Hematopoietic multipotent progenitor cell treated with erythropoietin and hydrocortisone succinate and interleukin-3 and kit ligand, for 6 days (in vitro differentiated cells): ENCODE measurements around the gene ATP1A1.

Experiments used
- DNase-seq: peaks from one replicate; pipeline ENCODE4 v3.0.0-alpha.2; 2015

ATP1A1 gene

DNA sequence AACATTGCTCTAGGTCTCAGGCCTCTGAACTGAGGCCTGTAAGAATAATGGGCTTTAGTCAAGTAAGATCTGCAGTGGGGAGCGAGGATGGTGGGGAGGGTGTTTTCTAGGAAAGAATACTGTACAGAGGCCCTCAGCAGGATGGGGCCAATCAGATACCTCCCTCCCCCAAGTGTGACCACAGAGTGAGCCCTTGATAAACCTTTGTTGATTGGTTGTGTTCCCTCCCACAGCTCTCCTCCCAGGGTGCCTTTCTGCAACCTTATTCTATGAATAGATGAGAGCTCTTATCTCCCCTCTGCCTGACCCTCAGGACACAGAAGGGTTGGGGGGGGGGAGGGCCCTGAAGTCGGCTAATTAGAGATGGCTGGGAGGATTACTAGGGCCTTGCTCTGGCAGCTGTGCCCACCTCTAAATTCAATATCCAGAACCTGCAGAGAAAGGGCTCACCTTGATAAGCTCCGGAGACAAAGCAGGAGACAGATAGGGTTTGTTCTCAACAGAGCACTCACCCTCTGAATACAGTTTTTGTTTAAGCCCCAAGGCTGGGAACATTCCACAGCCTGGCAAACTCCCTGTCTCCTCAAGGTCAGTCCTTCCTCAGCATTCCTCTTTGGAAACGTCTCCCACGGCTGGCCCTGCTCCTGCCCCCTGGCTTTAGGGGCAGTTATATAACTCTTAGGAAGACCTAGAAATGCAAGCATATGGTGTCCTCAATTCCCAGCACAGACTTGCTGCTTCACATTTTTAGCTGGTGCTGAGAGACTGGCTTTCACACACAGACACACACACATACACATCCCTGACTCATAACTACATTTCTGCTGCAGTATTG, 42.9 kb downstream of the ATP1A1 start:
- peak; percentile 98 for DNase-seq

DNA sequence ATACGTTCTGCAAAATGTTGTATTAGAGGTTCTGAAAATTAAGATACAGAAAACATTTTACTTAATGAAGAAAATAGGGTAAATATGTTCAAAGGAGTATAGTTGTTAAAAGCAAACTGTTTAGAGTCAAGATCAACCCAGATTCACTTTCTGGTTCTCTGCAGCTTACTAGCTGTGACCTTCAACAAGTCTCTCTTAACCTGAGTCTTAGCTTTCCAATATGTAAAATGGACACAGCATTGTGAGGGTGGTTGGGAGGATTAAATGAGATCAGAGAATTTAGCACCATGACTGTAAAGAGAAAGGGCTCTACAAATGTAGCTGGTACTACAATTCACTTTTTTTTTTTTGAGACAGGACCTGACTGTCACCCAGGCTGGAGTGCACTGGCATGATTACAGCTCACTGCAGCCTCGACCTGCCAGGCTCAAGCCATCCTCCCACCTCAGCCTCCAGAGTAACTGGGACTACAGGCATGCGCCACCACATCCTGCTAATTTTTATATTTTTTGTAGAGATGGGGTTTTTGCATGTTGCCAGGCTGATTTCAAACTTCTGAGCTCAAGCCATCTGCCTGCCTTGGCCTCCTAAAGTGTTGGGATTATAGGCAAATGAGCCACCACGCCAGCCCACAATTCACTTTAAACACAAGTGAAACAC, 43.9 kb downstream of the ATP1A1 start:
- DNase-seq = no peak

DNA sequence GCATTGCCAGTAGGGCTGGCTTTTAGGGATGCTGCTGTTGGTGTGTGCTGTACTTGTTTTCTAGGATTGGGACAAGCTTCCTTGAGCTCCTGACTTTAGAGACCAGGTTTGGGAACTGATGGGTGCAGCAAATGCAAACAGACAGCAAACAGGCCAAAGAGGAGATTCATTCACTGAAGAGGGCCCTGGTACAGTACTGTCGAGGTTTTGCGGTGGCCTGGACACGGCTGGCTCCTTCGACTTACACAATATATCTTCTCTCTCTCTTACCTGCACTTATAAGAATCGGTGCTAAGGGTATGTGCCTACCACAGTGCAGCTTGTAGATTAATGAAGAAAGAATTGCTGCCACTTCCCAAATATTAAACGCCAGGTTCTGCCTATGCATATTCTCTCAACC, 44.6 kb downstream of the ATP1A1 start:
- no peak for DNase-seq

DNA sequence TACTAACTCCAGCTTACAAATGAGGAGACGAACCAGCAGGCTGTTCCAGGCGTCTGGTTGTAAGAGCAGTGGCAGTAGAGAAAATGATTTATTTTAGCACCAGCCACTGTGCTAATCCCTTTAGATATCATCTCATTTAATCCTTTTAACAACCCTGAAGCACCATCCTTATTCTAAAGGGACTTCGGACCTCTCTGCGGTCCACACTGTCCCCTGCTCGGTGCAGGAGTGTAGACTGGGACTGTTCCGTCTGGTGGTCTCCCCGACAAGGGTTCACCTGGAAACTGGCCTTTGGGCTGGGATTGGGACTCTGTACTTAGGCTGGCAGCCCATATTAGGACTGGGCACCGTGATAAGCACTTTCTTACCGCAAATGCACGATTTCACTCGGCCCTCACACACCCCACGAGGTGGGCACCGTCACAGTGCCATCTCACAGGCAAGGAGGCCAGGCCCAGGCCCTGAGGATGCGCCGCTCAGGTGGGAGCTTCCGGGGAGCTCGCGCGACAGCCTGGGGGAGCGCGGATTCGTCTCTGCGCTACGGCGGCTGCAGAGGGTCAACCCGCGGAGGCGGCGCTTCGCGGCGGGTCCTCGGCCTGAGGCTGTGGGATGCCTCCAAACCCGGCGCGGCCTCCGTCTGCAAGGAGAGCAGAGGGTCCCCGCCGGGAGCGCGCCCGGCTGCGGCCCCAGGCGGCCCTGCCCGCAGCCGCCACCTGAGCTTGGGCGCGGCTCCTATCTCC, 45.2 kb downstream of the ATP1A1 start:
- peak; percentile 80 for DNase-seq

DNA sequence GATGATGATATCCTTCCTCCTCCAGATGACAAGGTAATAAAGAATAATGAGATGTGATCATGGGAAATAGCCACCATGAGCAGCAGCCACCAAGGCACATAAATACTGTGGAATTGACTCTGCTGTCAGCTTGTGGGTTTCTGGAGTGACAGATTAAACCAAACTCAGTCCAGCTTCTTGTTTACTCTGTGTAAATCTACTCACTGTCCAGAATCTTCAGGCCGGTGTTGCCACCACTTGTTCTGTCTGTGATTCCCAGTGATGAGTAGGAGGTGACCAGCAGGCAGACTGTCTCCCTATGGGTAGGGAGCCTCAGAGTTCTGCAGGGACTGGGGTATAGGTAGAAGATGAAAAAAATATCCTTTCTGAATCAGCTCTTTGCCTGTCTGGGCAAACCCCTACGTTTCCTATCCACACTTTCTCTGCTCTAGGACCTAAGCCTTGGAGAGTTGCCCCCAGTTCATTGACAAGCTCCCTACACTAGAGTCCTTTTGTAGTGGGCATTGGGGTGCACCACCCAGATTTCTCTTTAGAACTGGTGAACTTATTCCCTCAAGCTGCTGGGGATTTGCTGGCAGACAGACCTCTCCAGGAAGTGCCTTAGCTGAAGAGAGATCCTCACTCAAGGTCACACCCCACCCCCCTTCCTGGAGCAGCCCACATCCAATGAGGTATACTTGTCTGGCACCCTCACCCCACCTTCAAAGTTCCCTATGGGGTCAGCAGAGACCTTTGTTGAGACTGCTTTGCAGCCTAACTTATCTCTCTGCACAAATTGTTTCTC, 47.6 kb downstream of the ATP1A1 start:
- DNase-seq = no peak

DNA sequence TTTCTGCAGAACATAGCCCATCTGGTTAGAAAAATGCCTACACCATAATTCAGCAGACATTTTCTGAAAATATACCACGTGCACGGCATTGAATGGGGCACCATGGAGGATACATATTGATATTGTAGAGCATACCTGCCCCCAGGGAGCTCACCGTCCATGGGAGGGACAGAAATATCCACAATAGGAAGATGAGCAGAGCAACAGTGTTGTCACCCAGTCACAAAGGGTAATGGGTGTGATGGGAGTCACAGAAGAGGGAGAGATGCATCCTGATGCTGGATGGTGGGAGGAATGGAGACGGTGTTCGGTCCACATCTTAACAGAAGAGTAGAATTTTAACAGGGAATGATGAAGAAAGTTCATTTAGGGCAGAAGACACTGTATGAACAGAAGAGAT, 51.4 kb downstream of the ATP1A1 start:
- no peak for DNase-seq

DNA sequence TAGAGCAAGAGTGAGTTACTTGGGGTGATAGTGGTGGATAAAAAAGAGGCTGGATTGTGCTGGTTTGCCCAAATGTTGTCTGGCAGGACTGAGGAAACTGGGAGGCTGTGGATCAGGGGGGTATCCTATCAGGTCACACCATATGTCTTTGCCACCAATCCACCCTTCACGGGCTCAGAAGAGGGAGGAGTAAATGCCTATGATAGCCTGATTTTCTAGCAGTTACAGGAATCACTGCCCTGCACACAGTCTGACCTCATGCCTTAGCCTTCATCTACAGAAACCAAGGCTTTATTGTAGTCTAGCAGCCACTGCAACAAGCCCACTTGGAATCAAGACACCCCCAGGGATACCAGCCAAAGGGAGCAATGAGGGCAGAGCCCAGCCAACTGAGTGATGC, 51.8 kb downstream of the ATP1A1 start:
- no peak for DNase-seq

DNA sequence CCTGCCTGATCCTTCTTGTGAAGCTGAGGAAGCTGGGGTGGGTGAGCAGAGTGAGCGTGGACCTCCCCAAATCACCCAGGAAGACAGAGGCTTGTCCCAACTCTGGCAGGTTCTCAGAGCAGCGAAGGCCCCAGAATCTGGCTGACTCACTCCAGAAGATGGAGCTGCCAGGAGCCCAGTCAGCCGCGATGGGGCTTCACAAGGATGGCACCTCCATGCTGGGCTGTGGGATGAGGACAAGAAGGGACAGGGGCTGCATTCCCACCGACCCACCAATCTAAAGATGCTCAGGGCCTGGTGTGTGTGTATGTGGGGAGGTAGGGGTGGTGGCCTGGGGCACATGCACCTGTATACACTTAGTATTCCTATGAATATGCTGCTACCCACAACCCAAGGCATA, 52.9 kb downstream of the ATP1A1 start:
- DNase-seq = no peak

DNA sequence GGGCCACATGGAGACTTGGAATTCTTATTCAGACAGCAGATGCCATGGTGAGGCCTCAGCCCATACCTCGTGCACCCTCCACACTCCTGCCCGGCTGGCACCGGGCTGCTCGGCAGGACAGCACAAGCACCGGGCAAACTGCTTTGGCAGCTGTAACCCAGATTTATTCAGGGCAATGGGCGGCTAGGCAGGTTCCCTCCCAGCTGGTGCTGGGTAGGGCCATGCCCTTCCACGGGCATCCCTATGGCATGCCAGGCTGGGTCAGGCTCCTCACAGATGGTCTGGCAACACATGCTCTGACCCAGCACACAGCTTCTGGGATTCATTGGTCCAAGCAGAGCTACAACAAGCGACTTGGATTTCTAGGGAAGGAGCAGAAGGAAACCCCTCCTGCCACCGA, 53.4 kb downstream of the ATP1A1 start:
- no peak for DNase-seq

DNA sequence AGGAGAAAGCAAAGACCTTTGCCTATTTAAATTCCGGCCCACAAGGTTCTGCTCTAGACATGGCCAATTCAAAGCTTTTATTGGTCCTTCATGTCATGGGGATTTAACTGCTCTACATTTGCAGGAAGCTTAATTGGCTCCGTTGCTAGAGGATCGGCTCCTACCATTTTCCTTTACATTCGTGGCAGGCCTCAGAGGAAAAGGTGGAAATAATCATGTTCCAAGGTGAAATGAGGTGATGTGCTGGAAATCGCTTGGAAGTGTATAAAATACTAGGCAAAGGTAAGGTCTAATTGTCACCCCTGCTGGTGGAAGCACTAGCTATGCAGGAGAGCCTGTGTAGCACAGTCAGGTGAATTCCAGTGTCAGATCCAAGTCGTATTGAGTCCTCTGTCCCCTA, 55.5 kb downstream of the ATP1A1 start:
- DNase-seq = no peak

DNA sequence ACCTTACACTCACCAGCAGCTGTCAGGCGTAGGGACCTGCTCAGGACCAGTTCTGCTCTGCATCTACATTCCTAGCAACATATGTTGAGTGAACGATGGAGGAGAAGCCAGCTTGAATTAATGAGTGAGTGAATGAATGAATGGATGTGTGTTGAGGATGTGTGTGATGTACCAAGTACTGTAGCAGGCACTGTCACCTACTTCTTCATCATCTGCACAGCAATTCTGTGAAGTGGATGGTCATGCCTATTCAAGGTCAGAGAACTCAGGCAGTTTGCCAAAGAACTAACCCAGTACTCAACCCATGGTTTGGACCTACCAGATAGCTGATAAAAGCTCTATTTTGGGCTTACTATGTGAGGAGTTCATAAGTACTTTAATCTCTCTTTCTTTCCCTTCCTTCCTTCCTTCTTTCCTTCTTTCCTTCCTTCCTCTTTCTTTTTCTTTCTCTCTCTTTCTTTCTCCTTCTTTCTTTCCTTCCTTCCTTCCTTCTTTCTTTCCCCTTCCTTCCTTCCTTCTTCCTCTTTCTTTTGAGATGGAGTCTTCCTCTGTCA, 56.9 kb downstream of the ATP1A1 start:
- DNase-seq = peak; percentile 24

DNA sequence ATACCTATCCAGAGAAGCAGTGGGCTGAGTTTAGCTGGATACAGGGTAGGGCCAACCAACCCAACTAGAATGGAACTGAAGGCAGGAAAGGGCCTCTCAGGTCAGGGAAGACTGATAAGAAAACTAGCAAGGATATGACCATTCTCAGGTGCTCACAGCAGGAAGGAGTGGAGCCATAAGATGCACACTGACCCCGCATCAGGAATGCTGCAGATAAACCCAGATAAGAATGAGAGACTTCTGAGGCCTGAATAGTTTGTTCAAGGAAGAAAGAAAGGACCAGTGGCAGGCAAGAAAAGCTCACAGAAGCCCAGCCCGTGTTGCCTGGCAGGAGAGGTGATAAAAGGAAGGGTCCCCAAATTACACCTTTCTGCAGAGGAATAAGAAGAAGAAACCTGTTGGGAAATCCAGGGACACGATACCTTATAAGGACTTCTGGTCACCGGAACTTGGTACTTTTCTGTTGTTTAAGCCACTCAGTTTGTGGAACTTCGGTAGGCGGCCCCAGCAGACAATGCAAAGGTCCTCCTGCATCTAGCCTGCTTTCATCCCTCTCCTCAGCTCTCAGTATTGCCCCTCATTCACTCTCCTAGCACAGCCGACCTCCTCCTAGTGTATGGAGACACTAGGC, 58.9 kb downstream of the ATP1A1 start:
- DNase-seq = no peak

DNA sequence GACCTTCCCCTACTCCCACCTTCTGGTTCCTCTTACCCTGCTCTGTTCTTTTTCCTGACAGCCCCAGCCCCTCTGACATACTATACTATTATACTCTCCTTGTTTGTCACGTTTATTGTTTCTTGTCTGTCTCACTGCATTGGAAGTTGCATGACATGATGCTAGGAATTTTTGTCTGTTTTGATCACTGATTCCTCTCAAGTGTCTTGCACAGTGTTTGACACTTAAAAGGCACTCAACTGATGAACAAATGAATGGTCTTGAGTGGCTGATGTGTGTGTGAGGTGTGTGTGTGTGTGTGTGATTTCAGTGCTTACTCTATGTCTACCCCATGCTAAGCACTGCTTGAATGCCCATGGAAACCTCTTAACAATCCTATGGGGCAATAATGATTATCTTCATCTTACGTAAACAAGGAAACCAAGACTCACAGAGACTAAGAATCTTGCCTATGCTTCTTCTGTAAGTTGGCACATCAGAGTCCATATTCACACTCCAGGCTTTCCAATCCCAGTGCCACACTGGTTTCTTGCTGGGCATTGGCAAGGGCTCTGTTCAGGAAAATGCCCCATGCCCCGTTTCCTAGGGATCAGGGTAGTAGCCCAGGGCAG, 59.7 kb downstream of the ATP1A1 start:
- no peak for DNase-seq

DNA sequence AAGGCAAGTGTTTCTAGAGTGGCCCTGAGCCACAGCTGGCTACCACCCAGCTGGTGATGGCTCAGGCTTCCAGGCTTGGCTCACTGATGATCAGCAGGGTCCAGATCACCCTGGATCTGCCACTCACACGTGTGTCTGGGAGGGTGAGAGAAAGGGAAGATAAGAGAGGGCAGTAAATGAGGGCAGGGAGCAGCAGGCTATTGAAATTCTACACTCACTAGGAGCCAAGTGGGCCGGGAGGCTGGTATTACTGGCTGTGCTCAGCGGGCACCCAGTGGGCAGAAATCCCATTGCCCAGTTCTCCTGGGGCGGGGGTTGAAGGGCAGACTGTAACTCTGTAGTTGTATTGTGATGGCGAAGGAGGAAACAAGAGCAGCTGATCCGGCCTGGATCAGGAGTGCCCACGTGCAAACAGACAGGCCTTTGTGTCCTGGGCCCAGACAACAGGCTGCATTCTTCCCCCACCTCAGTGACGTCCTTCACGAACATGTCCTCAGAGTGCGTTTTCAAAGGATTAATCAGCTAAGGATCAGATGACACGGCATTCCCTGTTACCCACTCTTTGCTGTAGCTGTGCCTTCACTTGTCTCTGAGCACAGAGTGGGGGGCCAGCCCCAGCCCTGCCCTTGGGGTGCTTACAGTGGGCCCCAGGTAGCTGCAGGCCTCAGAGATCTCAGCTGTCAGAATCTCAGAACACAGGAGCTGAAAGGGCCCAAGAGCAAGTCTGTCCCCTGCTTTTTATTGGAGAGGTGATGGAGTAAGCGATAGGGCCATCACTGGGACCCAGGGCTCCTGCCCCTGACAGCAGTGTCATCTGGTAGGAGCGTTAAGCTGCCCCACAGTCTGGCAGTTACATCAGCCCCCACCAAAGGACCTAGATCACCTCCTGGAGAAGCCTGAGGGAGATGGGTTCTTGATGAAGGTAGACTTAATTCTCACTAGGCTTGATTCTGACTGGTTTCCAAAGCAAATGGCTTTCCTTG, 60.5 kb downstream of the ATP1A1 start:
- DNase-seq = peak; percentile 45

DNA sequence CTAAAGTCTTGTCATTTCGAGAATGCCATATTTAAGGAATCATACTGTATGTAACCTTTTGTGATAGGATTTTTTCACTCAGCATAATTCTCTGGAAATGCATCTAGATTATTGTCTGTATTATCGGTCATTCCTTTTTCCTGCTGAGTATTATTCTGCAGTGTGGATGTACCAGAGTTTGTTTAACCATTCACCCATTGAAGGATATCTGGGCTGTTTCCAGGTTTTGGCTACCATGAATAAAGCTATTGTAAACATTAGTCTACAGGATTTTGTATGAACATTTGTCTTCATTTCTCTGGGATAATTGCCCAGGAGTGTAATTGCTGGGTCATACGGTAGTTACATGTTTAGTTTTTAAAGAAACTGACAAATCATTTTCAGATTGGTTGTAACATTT, 61.8 kb downstream of the ATP1A1 start:
- no peak for DNase-seq

DNA sequence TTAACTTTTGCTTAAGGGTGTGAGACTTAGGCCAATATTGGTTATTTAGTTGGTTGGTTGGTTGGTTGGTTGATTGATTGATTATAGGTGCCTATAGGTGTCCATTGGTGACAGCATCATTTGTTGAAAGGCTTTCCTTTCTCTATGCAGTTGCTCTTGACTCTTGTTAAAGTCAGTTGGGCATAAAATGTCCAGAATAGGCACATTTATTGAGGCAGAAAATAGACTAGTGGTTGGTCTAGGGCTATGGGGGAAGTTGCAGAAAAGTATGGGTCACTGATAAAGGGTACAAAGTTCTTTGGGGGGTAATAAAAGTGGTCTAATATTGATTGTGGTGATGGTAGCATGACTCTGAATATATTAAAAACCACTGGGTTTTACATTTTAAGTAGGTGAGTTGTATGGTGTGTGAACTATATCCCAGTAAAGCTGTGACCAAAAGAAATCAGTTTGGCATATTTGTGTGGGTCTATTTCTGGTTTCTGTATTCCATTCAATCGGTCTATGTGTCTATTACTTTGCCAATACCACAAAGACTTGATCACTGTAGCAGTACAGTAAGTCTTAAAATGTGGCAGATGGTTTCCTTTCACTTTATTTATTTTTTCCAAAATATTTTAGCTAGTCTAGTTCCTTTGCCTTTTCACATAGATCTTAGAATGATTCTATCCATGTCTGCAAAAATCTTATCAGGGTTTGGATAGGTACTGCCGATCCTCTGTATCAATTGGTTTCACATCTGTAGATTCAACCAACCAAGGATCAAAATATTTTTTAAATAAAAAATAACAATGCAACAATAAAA, 63.0 kb downstream of the ATP1A1 start:
- peak; percentile 20 for DNase-seq

DNA sequence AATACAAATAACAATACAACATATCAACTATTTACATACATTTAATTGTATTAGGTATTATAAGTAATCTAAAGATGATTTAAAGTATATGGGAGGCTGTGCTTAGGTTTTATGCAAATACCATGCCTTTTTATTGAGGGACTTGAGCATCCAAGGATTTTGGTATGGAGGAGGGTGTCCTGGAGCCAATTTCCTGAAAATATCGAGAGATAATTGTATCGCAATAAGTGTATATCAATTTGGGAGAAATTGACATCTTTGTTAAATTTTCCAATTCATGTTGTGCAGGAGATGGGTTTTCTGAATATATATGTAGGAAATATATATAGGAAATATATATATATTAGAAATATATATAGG, 63.5 kb downstream of the ATP1A1 start:
- DNase-seq = peak; percentile 64

DNA sequence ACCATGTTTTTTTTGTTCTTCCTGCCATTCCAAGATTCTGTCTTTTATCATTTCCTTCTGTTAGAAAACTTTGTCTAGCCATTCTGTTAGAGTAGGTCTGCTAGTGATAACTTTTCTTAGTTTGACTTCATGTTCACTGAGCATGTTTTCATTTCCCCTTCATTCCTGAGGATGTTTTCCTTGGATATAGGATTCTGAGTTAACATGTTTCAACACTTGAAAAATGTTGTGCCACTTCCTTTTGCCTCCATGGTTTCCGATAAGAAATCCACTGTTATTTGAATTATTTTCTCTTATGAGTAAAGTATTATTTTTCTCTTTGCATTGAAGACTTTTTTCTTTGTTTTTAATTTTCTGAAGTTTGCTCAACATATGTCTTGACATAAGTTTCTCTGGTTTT, 66.7 kb downstream of the ATP1A1 start:
- DNase-seq = no peak

DNA sequence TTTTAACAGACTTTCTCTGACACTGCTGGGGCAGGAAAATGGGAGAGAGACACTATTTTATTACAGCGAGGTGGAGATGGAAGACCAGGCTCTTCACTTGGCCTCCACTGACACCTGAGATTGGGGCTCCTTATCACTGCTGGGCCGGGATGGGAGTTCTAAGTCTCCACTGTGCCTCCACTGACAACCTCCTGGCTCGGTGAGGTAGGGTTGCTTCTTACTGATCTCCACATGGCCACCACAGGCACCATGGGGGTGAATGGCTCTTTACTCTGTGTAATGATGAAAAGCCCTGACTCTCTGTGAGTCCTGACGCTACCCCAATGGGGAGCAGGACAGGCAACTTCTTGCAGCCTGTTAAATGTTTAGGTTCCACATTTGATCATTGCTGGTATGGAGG, 67.7 kb downstream of the ATP1A1 start:
- DNase-seq = no peak

DNA sequence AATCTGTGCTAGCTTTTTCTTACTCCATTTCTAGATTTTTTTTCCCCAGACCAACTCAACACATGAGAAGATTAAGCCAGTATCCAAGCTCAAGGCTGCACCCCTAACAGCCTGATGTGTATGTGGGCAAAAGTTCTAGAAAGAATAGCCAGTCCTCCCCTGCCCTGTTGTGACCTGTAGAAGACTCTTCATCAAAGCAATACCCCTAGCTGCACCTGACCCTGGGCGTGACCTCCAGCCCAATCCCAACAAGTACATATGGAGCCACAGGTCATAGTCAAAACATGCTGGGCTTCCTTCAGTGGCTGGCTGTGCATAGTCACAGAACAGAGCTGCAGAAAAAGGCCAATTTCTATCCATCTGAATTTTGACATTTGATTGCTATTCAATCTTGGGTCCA, 72.5 kb downstream of the ATP1A1 start:
- no peak for DNase-seq
